ENCODE data around the gene ZNF202.

ZNF202 gene

DNA sequence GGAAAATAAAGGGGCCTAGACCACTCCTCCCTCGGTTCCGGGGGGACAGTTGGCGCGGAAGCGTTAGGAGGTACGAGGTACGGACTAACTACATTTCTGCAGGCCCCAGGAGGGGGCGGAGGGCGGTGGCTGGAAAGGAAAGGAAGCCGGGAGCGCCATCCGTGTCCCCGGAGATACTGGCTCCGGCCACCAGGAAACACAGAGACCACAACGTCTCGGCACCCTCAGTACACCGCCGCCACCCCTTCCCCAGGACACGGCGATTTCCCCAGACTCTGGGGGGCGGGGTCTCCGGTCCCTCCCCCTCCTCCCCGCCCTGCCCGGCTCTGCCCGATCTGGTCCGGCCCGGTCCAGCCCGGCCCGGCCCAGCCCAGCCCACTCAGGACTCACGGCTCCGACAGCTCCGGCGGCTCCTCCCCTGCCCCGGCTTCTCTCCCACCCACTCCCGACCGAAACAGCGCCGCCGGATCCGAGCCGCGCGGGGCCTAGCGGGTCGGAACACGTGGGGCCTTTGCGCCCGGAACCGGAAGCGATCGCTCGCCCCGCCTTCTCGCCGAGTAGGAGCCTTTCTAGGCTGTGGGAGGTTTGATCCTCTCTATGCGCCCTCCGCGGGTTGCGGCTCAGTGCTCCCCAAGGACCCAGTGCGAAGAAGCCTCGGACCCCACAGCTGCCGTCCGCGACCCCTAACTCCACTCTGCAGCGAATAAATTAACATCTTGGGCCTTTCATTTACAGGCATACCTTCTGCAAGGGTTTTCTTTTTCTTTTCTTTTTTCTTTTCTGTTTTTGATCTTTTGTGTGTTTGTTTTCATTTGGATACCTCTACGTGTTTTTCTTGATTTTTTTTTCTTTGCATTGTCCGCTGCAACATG, at the start of gene ZNF202:
TSS of gene ZNF202 (minus strand) at position 502 of the 872 bp plus-strand sequence. CDS start 10,772 bp downstream, outside the sequence.
- ChIA-PET CTCF (interaction anchor here (1.0 to 2.2 kb wide), 3 partner anchors 9 to 22 kb away, joined by 3 to 8 read pairs (median 3); no protein-coding TSS in a partner anchor), POLR2A (no interaction called here)
- TF ChIP-seq, protein P1, sequence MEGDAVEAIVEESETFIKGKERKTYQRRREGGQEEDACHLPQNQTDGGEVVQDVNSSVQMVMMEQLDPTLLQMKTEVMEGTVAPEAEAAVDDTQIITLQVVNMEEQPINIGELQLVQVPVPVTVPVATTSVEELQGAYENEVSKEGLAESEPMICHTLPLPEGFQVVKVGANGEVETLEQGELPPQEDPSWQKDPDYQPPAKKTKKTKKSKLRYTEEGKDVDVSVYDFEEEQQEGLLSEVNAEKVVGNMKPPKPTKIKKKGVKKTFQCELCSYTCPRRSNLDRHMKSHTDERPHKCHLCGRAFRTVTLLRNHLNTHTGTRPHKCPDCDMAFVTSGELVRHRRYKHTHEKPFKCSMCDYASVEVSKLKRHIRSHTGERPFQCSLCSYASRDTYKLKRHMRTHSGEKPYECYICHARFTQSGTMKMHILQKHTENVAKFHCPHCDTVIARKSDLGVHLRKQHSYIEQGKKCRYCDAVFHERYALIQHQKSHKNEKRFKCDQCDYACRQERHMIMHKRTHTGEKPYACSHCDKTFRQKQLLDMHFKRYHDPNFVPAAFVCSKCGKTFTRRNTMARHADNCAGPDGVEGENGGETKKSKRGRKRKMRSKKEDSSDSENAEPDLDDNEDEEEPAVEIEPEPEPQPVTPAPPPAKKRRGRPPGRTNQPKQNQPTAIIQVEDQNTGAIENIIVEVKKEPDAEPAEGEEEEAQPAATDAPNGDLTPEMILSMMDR (IDR thresholded peaks at IDR 0.05; ENCODE audit: control extremely low read depth, extremely low read depth, low read depth, missing control alignments) = no peak
- DNase-seq (ENCODE audit: extremely low spot score) = peak; percentile 92

DNA sequence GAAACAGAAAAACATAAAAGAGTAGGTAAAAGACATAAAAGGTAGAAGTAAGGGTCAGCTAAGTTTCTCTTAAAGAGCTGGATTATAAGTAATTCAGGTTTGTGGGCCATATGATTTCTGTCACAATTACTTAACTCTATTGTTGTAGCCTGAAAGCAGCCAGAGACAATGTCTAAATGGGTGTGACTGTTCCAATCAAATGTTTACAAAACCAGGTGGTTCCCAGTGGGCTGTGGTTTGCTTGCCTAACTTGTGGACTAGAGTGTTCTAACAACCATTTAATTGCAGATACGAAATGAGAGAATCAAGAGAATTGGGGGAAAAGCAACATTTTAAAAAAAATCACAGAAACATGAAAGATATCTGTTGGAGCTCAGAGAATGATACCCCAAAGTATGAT, 42.1 kb upstream of the ZNF202 start:
- TF ChIP-seq, protein P1 (IDR thresholded peaks at IDR 0.05; ENCODE audit: control extremely low read depth, extremely low read depth, low read depth, missing control alignments) = no peak
- CTCF ChIA-PET = no interaction called here
- POLR2A ChIA-PET = no interaction called here
- DNase-seq (ENCODE audit: extremely low spot score) = no peak

DNA sequence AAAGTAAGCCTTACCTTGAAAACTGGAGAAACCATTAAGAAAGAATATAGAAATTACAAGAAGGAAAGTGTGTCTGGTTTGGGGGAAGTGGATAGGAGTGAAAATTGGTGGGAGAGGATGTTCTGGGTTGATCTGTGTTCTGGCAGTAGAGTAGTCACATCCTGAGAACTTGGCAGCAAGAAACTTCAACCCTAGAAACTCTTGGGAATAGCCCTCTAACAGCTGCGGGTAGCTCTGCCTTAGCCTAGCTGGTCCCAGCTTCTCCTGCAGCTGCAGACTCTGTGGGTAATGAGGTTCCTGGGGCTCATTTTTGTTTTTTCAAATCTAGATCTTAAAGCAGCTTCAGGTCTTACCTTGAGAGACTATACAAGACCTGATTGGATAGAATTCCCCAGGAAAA, 37.1 kb upstream of the ZNF202 start:
- no peak for DNase-seq (ENCODE audit: extremely low spot score)
- CTCF ChIA-PET = interaction anchor here (1.0 kb wide), 1 partner anchor 10 kb away, joined by 4 read pairs; no protein-coding TSS in a partner anchor
- TF ChIP-seq, protein P1 (IDR thresholded peaks at IDR 0.05; ENCODE audit: control extremely low read depth, extremely low read depth, low read depth, missing control alignments) = no peak
- POLR2A ChIA-PET = no interaction called here

DNA sequence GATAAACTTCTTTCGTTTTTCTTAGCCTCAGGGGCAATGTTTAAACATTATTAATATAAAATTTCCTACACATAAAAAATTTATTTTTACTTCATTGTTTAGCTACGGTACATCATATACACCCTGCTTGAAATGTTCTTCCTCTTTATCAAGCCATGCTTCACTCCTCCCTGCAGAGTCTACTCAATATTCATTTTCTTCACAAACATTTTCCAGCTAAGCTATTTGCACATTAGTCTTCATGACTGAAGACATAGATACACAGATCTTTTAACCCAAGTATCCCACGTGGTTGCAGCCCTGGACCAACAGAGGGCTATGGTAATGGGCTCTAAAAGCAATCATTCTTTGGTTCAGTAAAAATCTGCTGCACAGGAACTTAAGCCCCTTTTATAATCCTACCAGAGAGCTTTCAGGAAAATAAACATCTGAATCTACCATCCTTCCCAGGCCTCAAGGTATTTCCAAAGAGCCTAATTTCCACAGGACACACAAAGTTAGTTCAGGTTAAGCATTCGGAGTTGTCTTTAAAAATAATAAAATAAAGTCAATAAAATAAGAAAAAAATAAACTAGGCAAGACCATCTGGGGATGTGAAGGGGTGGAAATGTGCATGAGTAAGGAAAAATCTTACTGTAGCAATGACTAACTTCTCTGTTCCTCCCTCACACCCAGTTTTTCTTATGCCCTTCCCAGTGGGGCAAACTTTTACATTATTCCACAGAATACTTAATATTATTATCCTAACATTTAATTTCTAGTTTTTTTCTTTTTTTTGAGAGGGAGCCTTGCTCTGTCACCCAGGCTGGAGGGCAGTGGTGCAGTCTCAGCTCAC, 34.5 kb upstream of the ZNF202 start:
- DNase-seq (ENCODE audit: extremely low spot score) = no peak
- TF ChIP-seq, protein P1 (IDR thresholded peaks at IDR 0.05; ENCODE audit: control extremely low read depth, extremely low read depth, low read depth, missing control alignments) = no peak
- ChIA-PET POLR2A (no interaction called here), CTCF (interaction anchor here (1.0 to 1.8 kb wide), 2 partner anchors 9 to 44 kb away, joined by 3 to 8 read pairs; no protein-coding TSS in a partner anchor)

DNA sequence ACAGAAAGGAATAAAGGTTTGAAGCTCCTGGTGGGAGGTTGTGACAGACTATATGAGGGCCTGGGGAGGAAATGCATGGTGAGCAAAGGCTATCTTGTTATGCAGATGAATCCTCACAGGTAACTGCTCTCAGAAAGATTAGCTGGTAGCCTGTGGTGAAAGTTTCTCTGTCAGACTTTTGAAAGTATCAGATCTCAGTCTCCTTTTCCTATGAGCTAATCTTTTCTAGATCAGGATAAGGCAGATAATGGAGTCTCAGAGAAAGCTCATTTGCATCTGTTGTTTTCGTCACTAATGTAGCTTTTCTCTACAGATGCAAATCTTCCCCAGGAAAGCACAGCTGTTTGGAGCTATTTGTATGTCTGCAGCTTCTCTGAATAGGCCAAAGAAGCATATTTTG, 33.8 kb upstream of the ZNF202 start:
- TF ChIP-seq, protein P1 (IDR thresholded peaks at IDR 0.05; ENCODE audit: control extremely low read depth, extremely low read depth, low read depth, missing control alignments) = no peak
- no peak for DNase-seq (ENCODE audit: extremely low spot score)
- ChIA-PET CTCF (interaction anchor here (1.0 to 1.8 kb wide), 2 partner anchors 9 to 43 kb away, joined by 3 to 8 read pairs; no protein-coding TSS in a partner anchor), POLR2A (no interaction called here)

DNA sequence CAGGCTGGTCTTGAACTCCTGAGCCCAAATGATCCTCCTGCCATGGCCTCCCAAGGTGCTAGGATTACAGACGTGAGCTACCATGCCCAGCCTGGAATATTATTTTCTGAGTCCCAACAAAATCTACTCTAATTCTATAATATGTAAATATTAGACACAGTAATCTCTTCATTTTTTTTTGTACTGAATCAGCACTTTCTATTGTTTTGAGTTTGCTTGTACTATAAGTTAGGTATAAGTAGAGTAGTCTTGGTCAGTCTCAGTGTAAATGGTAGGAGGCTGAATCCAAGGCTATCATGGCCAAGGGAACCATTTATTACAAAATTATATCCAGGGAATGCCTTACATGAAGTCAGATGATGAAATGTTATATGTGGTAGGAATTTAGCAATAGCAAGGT, 32.5 kb upstream of the ZNF202 start:
- TF ChIP-seq, protein P1 (IDR thresholded peaks at IDR 0.05; ENCODE audit: control extremely low read depth, extremely low read depth, low read depth, missing control alignments) = no peak
- ChIA-PET CTCF (no interaction called here), POLR2A (no interaction called here)
- no peak for DNase-seq (ENCODE audit: extremely low spot score)
